Smooth muscle cell of the brain vasculature (primary cell): ENCODE measurements around the gene NEBL.

Experiments
- DNase-seq: peaks from one replicate; pipeline ENCODE4 v3.0.0-alpha.2; 2012; ENCODE audit warnings: low read depth, low spot score

The NEBL gene

GRCh38 chr10:20903635-20904390, 6.7 kb upstream of the NEBL start:
- no peak for DNase-seq

DNA sequence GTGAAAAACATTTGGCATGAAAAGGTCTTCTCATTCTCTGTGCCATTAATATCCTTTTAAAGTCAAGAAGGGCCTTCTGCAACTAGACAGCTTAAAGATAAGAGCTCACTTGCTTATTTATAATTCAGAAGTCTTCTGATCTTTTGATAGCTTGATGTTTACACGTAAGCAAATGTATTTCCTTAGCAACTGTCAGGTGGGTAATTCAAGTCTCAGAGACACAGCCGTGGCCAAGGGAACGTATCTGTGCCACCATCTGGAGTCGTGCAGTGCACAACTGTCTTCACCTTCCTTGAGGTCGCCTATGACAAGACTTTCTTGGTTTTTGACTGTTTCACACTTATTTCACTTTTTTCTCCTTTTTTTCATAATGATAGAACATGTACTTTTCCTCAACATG, 4.0 kb upstream of the NEBL start:
- no peak for DNase-seq

DNA sequence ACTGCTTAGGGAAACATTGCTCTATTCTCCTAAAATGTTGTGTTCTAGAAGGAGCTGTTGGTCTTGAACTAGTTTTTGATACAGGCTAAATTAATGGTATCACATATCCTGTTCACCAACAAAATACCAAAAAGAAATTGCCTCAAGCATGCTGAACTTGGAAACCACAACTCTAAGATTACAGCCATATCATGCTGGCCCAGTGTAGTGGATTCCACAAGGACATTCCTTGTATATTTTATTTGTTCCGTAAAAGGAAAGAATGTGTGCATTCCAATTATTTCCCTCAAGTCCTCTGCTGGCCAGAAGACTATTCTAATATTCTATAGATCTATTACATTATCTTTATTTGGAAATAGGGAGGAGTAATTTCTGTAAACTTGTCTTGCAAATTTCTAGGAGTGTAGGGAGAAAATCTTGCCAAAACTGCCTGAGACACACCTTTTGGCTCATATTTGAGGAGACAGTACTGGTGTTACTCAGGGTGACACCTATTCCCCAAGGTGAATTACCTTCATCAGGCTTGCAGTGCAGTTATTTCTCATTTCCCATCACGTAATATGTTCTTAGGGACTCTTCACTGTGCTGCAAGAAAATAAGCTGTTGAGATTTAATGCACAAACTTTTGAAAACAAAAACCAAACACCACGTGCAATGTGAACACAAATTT, 1.9 kb upstream of the NEBL start:
- no peak for DNase-seq

DNA sequence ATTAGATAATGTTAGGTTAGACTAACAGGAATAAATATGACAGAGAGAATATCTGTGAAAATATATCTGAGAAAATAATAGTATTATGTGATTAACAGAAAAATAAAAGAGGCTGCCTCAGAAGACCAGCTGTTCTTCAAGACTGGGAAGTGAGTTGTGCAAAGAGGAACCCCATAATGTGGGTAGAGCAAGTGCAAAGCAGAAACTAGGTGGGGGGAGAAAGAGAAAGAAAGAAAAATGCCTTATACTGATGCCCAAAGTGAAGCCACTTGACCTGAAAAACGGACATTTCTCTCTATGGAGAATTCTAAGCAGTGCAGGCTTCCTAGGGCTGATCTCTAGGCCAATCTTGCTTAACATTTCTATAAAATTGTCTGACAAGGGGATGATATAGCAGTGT, 3.8 kb downstream of the NEBL start:
- no peak for DNase-seq

DNA sequence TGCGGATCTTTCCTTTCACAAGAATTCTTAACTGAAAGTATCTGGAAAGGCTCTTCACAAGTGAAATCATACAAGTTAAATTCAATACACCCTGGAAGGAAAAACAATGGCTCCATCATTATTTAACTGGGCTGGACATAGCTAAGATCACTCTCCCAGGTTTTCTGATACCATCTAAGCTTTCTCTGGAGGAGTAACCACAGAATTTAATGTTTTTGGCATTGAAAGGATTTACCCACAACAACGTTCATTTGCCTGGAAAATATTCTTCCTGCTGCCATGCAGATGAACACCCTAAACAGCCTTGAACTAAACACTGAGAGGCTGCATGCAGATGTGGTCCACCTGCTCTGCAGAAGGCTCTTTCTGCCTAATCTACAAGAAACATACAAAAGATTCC, 4.3 kb downstream of the NEBL start:
- DNase-seq: no peak

GRCh38 chr10:20892011-20892585, 5.0 kb downstream of the NEBL start:
- DNase-seq: no peak

DNA sequence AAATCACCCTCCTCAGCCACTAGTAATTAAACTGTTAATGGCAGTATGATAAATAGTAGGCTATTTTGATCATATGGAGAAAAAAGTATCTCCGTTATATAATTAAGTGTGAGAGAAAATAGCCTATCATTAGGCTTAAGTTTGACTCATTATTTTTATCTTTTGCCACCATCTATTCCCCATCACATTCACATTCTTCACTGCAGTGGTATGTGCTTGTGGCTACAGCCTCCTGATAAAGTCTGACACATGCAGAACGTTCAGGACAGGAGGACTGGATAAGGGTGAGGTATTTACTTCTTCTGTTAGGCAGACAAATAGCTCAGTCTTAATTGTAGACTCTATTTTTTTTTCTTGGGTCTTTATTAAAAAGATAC, 5.8 kb downstream of the NEBL start:
- no peak for DNase-seq

- no peak for DNase-seq
Measured at GRCh38 chr10:20890491-20891337, 6.4 kb downstream of the NEBL start.

- no peak for DNase-seq
Measured at GRCh38 chr10:20890009-20890408, 7.1 kb downstream of the NEBL start.

GRCh38 chr10:20888620-20889330, 8.3 kb downstream of the NEBL start:
- no peak for DNase-seq

- DNase-seq: no peak
Measured at GRCh38 chr10:20887706-20888555, 9.2 kb downstream of the NEBL start.

DNA sequence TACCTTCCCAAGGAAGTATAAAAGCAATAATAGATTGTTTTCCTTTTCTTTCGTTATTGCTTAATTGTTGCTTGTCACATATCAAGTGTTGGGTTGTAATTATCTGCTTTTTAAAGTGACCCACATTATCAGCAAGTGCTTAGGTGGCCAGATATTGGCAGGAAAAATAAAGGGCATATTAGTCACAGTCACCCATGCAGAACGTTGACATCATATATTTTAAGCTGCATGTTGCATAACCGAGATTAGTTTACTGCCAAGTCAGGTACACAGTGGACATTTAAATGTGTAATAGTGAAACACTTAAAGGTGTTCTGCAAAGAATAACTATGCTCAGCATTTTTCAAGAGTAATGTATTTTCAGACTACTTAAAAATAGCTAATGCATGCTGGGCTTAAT, 11.4 kb downstream of the NEBL start:
- no peak for DNase-seq

DNA sequence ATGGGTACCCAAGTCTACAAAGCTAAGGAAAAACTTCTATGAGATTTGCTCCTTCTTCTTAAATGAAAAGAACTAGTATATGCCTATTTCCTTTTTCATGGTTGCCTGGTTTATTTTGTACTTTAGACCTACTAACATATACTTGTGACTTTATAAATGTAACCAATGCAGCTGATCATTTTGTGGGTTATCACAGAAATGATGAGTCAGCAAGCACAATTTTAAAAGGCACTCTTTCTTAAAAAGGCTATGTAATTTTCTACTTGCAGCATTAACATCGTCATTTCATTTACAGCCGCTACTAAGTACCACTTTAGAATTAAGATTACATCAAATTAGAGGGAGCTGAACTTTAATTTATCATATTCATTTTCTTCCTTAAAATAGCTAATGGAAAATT, 13.6 kb downstream of the NEBL start:
- no peak for DNase-seq

DNA sequence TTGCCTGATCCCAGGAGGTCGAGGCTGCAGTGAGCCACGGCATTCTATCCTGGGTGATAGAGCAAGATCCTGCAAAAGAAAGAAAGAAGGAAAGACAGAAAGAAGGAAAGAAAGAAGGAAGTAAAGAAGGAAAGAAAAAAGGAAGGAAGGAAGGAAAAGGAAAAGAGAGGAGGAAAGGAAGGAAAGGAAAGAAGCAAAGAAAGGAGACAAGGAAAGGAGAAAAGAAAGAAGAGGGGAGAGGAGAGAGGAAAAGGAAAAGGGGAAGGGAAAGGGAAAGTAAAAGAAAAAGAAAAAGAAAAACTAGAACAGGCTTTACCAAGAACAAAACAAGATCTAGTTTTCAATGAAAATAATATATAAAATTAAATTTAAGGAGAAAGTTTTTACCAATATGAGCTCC, 15.0 kb downstream of the NEBL start:
- DNase-seq: no peak

DNA sequence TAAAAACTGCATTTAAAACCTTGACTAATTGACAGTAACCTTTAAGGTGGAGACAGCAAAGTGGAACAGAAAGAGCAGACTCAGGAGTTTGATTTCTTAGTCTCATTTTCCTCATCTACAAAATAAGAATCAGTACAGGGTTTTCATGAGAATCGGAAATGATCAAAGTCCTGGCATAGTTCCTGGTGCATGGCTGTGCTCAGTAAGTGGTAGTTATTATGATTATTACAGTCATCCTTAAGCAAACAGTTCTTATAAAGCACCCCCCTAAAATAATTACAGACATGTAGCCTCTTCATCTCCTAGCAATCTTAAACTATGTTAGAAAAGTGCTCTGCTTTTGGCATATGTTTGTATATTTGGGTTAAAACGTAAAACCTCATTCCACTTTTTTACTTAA, 18.0 kb downstream of the NEBL start:
- no peak for DNase-seq

- DNase-seq: no peak
Measured at GRCh38 chr10:20877986-20878983, 18.8 kb downstream of the NEBL start.

DNA sequence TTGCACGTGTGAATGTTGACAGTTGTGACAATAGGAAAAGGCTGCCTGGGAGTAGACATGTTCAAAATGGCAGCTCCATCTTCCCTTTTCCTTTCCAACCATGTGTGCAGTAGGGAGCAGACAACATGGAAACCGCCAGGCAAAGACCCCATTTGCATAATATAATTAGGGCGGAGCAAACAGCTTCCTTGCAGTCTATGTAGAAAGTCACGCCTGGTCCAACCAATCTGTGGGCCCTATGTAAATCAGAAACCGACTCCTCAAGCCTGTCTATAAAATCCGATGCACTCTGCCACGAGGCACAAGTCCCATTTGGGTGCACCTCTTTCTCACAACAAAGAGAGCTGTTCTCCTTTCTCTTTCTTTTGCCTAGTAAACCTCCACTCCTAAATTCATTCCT, 19.6 kb downstream of the NEBL start:
- DNase-seq: no peak

DNA sequence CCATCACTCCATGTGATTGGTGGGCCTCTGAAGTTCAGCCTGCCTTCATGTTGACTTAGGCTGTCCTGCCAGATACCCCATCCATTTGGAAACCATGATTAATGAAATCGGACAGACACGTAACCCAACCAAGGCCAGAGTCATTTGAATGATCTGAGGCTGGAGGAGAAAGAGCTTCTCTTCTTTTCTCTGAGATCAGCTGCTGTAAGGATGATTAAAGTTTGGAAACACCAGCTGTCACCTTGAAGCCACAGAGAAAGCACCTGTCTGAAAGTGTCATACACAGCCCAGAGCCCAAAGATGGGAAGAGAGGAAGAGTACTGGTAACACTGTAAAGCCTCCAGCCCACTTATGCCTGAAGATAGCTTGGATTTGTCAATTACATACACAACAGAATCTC, 22.9 kb downstream of the NEBL start:
- no peak for DNase-seq

- DNase-seq: no peak
Measured at GRCh38 chr10:20871970-20872369, 25.1 kb downstream of the NEBL start.
